Retina (tissue), 1 donor: Measurements from ENCODE around the gene DDC.

Experiments
- DNase-seq: peaks from one replicate; pipeline ENCODE4 v3.0.0-alpha.2; 2016

The DDC gene

GRCh38 chr7:50409856-50410745, 155.1 kb downstream of the DDC start:
- no peak for DNase-seq
